HG03460 (cell line): Measurements from ENCODE around the gene TCF3.
A peak's percentile ranks its signal among the peaks of the same experiment; 100 is the strongest.

Source experiments
- ATAC-seq: cut with Tn5 transposase; IDR thresholded peaks from one replicate; pipeline ENCODE4 v1.9.1; 2021; ENCODE audit not compliant: unreplicated experiment

TCF3 gene

GRCh38 chr19:1612114-1613086 is 40.0 kb downstream of the TCF3 start:
- no peak for ATAC-seq

GRCh38 chr19:1611353-1611752 is 41.1 kb downstream of the TCF3 start:
- ATAC-seq = no peak

GRCh38 chr19:1610579-1610978 is 41.8 kb downstream of the TCF3 start:
- ATAC-seq = no peak

GRCh38 chr19:1609680-1610474 is 42.5 kb downstream of the TCF3 start:
- no peak for ATAC-seq

- no peak for ATAC-seq
These were observed 43.4 kb downstream of the TCF3 start for GRCh38 chr19:1609103-1609396.

- no peak for ATAC-seq
These were observed 43.9 kb downstream of the TCF3 start for GRCh38 chr19:1608359-1609102.

GRCh38 chr19:1606138-1606651 is 46.2 kb downstream of the TCF3 start:
- ATAC-seq = no peak

GRCh38 chr19:1605236-1606137 is 46.9 kb downstream of the TCF3 start, which contains the start of gene UQCR11:
Gene UQCR11, minus strand, starts transcription at chr19:1605462. Its CDS starts 53 bp downstream, at chr19:1605409.
- ATAC-seq = peak; percentile 84

- no peak for ATAC-seq
These were observed 50.2 kb downstream of the TCF3 start for GRCh38 chr19:1602091-1602707.

GRCh38 chr19:1601613-1602064 is 50.8 kb downstream of the TCF3 start:
- no peak for ATAC-seq

GRCh38 chr19:1599460-1599846 is 53.0 kb downstream of the TCF3 start:
- ATAC-seq = no peak

- no peak for ATAC-seq
These were observed 53.5 kb downstream of the TCF3 start for GRCh38 chr19:1598777-1599459.

- ATAC-seq = no peak
These were observed 59.0 kb downstream of the TCF3 start for GRCh38 chr19:1593501-1593772.

- peak; percentile 54 for ATAC-seq
These were observed 59.5 kb downstream of the TCF3 start, which contains the start of gene MBD3 for GRCh38 chr19:1592755-1593500. Gene MBD3, minus strand, starts transcription at chr19:1592865. Its CDS starts 234 bp downstream, at chr19:1592631.

GRCh38 chr19:1592024-1592754 is 60.2 kb downstream of the TCF3 start:
- peak; percentile 54 for ATAC-seq

- ATAC-seq = no peak
These were observed 60.9 kb downstream of the TCF3 start for GRCh38 chr19:1591421-1592023.
